Neural crest cell (in vitro differentiated cells): Measurements from ENCODE around the gene GNG7. TPM values are rescaled to one million over a fixed set of nuclear protein-coding genes. Genes with fewer than 3 reads are reported as not detected.
"Not testable (repeated sequence)": the region's sequence is repeated elsewhere in the genome, so short reads cannot be mapped to it uniquely, and the experiment has no call there.

ENCODE experiments used
- DNase-seq: peaks from one replicate; pipeline ENCODE4 v3.0.0; 2021; ENCODE audit warnings: low read depth, mixed read lengths, low spot score
- H3K27ac Mint-ChIP-seq: one replicate; pipeline ENCODE4 v1.8.0; 2021; ENCODE audit warnings: mild to moderate bottlenecking, mixed read lengths; ENCODE audit not compliant: unreplicated experiment
- H3K27me3 Mint-ChIP-seq: 2 replicates; pipeline ENCODE4 v1.8.0; 2021; ENCODE audit warnings: low read depth, mild to moderate bottlenecking, mixed read lengths
- H3K36me3 Mint-ChIP-seq: 2 replicates; pipeline ENCODE4 v1.8.0; 2021; ENCODE audit warnings: low read depth, mild to moderate bottlenecking, mixed read lengths
- H3K4me1 Mint-ChIP-seq: 2 replicates; pipeline ENCODE4 v1.8.0; 2021; ENCODE audit warnings: mixed read lengths
- H3K4me3 Mint-ChIP-seq: one replicate; pipeline ENCODE4 v1.8.0; 2021; ENCODE audit warnings: mild to moderate bottlenecking, mixed read lengths
- H3K9me3 Mint-ChIP-seq: 2 replicates; pipeline ENCODE4 v1.8.0; 2021; ENCODE audit warnings: mixed read lengths
- total RNA-seq: library from RNA; stranded (reverse); gene quantifications from 2 replicates; pipeline ENCODE4 v1.2.1, GENCODE V29; 2021
- TF ChIP-seq, protein P1 (sequence below): fragments of 200-600 bp; sonication (generic); conservative IDR thresholded peaks from 2 replicates; pipeline ENCODE4 v1.5.0; 2021; ENCODE audit warnings: antibody characterized with exemption, mild to moderate bottlenecking

GNG7 gene
- total RNA-seq, 1 donor from 2014 or later: 13.9 TPM

DNA sequence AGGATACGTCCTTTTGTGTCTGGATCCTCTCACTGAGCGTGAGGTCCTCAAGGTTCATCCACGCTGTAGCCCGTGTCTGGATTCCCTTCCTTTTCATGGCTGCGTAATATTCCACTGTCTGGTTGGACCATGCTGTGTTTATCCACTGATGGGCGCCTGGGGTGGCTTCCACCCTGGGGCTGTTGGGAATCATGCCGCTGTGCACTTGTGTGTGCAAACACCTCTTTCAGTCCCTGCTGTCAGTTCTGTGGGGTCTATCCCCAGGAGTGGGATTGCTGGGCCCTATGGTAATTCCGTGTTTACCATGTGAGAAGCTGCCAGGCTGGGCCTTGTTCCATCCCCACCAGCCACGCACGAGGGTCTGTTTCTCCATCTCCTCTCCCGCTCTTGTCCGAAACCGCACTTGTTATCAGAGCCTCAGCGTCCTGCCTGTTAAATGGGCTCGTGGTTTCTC, 128.0 kb downstream of the GNG7 start:
- Mint-ChIP-seq H3K36me3 (peaks cover 6% of the 10 kb centered on the region), H3K4me1 (peaks cover 3% of the 10 kb centered on the region), H3K4me3 (no peak overlapping the region), H3K27me3 (peaks cover 9% of the 10 kb centered on the region), H3K9me3 (peaks cover 3% of the 10 kb centered on the region), H3K27ac (no peak overlapping the region)
- no peak for DNase-seq
- TF ChIP-seq, protein P1, sequence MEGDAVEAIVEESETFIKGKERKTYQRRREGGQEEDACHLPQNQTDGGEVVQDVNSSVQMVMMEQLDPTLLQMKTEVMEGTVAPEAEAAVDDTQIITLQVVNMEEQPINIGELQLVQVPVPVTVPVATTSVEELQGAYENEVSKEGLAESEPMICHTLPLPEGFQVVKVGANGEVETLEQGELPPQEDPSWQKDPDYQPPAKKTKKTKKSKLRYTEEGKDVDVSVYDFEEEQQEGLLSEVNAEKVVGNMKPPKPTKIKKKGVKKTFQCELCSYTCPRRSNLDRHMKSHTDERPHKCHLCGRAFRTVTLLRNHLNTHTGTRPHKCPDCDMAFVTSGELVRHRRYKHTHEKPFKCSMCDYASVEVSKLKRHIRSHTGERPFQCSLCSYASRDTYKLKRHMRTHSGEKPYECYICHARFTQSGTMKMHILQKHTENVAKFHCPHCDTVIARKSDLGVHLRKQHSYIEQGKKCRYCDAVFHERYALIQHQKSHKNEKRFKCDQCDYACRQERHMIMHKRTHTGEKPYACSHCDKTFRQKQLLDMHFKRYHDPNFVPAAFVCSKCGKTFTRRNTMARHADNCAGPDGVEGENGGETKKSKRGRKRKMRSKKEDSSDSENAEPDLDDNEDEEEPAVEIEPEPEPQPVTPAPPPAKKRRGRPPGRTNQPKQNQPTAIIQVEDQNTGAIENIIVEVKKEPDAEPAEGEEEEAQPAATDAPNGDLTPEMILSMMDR: no peak

DNA sequence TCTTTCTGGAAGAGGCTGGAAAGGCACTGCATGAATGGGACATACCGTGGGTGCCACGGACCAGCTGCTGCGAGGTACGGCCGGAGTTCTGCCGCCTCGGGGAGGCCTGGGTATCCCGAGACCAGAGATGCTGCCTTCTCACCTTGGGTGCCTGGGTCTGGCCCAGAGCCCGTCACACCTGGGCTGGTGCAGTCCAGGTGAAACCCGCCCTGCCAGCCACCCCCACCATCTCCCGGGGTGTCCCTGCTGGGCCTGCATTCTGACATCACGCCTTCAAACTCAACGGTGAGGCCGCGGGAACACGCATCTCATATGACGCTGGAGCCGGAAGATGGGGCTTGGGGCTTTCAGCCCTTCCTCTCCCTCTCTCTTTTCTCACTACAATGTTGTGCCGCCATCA, 128.6 kb downstream of the GNG7 start:
- Mint-ChIP-seq H3K36me3 (peaks cover 4% of the 10 kb centered on the region), H3K4me1 (peaks cover under 1% of the 10 kb centered on the region), H3K4me3 (no peak overlapping the region), H3K27ac (no peak overlapping the region), H3K27me3 (peaks cover 9% of the 10 kb centered on the region), H3K9me3 (peaks cover 3% of the 10 kb centered on the region)
- no peak for DNase-seq
- TF ChIP-seq, protein P1: no peak

DNA sequence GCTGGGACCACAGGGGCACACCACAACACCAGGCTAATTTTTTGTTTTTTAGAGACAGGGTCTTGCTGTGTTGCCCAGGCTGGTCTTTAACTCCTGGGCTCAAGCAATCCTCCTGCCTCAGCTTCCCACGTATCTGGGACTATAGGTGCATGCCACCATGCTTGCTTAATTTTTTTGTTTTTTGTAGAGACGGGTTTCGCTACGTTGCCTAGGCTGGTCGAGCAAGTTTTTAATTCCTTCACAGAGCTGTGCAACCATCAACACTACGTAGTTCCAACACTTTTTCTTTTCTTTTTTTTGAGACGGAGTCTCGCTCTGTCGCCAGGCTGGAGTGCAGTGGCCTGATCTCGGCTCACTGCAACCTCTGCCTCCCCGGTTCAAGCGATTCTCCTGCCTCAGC, 130.3 kb downstream of the GNG7 start:
- peak overlapping the region; percentile 27 for H3K27ac Mint-ChIP-seq
- H3K9me3 Mint-ChIP-seq: peaks cover 12% of the 10 kb centered on the region
- H3K4me1 Mint-ChIP-seq: peaks cover 11% of the 10 kb centered on the region
- not testable (repeated sequence) for DNase-seq, H3K4me3 Mint-ChIP-seq, H3K36me3 Mint-ChIP-seq, H3K27me3 Mint-ChIP-seq

DNA sequence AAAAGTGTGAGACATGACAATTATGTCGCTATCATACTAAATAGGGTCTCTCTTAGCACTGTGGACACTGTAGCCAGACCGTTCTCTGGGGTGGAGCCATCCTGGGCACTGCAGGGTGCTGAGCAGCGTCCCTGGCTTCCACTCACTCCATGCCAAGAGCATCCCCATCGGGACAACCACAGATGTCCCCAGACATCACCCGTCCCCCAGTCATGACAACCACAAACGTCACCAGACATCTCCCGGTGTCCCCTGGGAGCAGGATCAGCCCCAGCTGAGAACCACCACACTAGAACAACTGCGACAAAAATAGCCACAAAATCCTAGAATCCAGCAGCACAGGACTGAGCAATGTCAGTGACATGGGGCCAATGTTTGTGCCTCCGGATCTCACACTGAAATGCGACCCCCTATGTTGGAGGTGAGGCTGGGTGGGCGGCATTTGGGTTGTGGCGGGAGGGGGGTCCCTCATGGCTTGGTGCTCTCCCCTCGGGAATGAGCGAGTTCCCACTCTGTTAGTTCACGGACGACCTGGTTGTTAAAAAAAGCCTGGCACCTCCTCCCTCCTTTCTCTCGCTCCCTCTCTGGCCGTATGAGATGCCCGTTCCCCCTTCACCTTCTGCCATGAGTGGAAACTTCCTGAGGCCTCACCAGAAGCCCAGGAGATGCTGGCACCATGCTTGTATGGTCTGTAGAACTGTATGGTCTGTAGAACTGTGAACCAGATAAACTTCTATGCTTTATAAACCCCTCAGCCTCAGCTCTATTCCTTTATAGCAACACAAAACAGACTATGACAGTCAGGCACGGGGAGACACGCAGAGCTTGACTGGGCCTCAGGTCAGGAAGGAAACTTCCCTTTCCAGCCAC, 132.7 kb downstream of the GNG7 start:
- peaks cover 13% of the 10 kb centered on the region for H3K4me1 Mint-ChIP-seq
- H3K36me3 Mint-ChIP-seq: peaks cover 7% of the 10 kb centered on the region
- H3K4me3 Mint-ChIP-seq: no peak overlapping the region
- TF ChIP-seq, protein P1: no peak
- H3K27me3 Mint-ChIP-seq: no peaks in the 10 kb centered on the region
- H3K9me3 Mint-ChIP-seq: peaks cover 12% of the 10 kb centered on the region
- DNase-seq: no peak
- no peak overlapping the region for H3K27ac Mint-ChIP-seq

DNA sequence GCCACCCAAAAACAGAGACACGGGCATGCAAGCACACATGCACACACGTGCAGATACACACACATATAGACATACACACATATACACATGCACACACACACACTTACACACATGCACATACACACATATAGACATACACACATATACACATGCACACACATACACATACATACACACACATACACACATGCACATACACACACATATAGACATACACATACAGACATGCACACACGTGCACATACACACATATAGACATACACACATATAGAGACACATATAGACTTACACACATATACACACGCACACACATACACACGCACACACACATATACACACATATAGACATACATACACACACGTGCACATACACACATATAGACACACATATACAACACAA, 134.5 kb downstream of the GNG7 start:
- TF ChIP-seq, protein P1: no peak
- H3K9me3 Mint-ChIP-seq: peaks cover 12% of the 10 kb centered on the region
- no peak overlapping the region for H3K27ac Mint-ChIP-seq
- peaks cover 13% of the 10 kb centered on the region for H3K4me1 Mint-ChIP-seq
- no peak for DNase-seq
- H3K27me3 Mint-ChIP-seq: no peaks in the 10 kb centered on the region
- H3K36me3 Mint-ChIP-seq: peaks cover 7% of the 10 kb centered on the region
- no peak overlapping the region for H3K4me3 Mint-ChIP-seq

DNA sequence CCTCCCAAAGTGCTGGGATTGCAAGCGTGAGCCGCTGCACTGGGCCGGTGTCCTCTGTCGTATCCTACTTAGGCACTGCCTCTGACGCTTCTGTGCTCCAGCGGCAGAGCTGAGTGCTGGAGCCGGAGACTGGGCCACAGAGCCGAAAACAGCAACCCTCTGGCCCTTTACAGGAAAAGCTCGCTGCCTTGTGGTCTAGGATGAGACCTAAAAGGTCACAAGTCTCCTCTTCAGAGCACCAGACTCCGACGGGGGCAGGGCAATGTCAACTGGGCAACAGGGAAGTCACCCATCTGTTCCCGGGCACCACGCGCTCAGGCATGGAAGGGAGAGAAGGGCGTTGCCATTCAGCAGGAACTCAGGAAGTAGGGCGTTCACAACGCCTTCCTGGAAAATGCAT, 134.9 kb downstream of the GNG7 start:
- DNase-seq: no peak
- H3K9me3 Mint-ChIP-seq: peaks cover 12% of the 10 kb centered on the region
- peaks cover 13% of the 10 kb centered on the region for H3K4me1 Mint-ChIP-seq

DNA sequence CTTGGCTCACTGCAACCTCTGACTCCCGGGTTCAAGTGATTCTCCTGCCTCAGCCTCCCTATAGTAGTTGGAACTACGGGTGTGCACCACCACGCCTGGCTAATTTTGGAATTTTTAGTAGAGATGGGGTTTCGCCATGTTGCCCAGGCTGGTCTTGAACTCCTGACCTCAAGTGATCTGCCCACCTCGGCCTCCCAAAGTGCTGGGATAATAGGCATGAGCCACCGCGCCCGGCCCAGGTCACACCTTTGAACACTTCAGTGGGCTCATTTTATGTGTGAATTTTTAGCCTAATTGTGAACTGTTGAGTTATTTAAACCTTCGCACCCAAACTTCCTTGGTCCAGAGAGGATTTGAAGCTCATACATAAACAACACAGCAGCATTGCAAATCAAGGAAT, 138.9 kb downstream of the GNG7 start:
- not testable (repeated sequence) for H3K27ac Mint-ChIP-seq, H3K4me1 Mint-ChIP-seq, DNase-seq, H3K9me3 Mint-ChIP-seq, H3K4me3 Mint-ChIP-seq, H3K36me3 Mint-ChIP-seq, H3K27me3 Mint-ChIP-seq

More for the DNA sequence above, 134.9 kb downstream of the GNG7 start:
- H3K27ac Mint-ChIP-seq: no peak overlapping the region
- peaks cover 7% of the 10 kb centered on the region for H3K36me3 Mint-ChIP-seq
- H3K4me3 Mint-ChIP-seq: no peak overlapping the region
- TF ChIP-seq, protein P1: no peak
- H3K27me3 Mint-ChIP-seq: no peaks in the 10 kb centered on the region
